HEK293T (cell line): ENCODE data around the gene SNCB.

Experiments used
- ARNT ChIP-seq: fragments of 450-650 bp; IDR thresholded peaks from 2 replicates; pipeline ENCODE4 v1.6.1; 2017; ENCODE audit warnings: mild to moderate bottlenecking
- BHLHE40 ChIP-seq: fragments of 450-650 bp; IDR thresholded peaks from 2 replicates; pipeline ENCODE4 v1.6.1; 2016; ENCODE audit warnings: mild to moderate bottlenecking, moderate library complexity, borderline replicate concordance
- ELF4 ChIP-seq: fragments of 450-650 bp; IDR thresholded peaks from 2 replicates; pipeline ENCODE4 v1.6.1; 2017; ENCODE audit warnings: antibody characterized with exemption
- FOXA1 ChIP-seq: fragments of 450-650 bp; IDR thresholded peaks from 2 replicates; pipeline ENCODE4 v1.6.1; 2016; ENCODE audit warnings: mild to moderate bottlenecking
- FOXK2 ChIP-seq: fragments of 450-650 bp; IDR thresholded peaks from 2 replicates; pipeline ENCODE4 v1.6.1; 2016; ENCODE audit warnings: mild to moderate bottlenecking
- FOXM1 ChIP-seq: fragments of 450-650 bp; IDR thresholded peaks from 2 replicates; pipeline ENCODE4 v1.6.1; 2017; ENCODE audit warnings: mild to moderate bottlenecking, borderline replicate concordance
- HDGF ChIP-seq: fragments of 450-650 bp; IDR thresholded peaks from 2 replicates; pipeline ENCODE4 v1.6.1; 2017; ENCODE audit warnings: antibody characterized with exemption, borderline replicate concordance
- L3MBTL2 ChIP-seq: fragments of 450-650 bp; conservative IDR thresholded peaks from 2 replicates; pipeline ENCODE4 v1.6.1; 2016; ENCODE audit warnings: mild to moderate bottlenecking
- LEF1 ChIP-seq: fragments of 450-650 bp; IDR thresholded peaks from 2 replicates; pipeline ENCODE4 v1.6.1; 2017; ENCODE audit warnings: mild to moderate bottlenecking, borderline replicate concordance
- PKNOX1 ChIP-seq: fragments of 450-650 bp; IDR thresholded peaks from 2 replicates; pipeline ENCODE4 v1.6.1; 2016
- SP1 ChIP-seq: fragments of 450-650 bp; IDR thresholded peaks from 2 replicates; pipeline ENCODE4 v1.6.1; 2017
- SUZ12 ChIP-seq: fragments of 450-650 bp; IDR thresholded peaks from 2 replicates; pipeline ENCODE4 v1.6.1; 2016; ENCODE audit warnings: mild to moderate bottlenecking
- TARDBP ChIP-seq: fragments of 450-650 bp; IDR thresholded peaks from 2 replicates; pipeline ENCODE4 v1.6.1; 2016
- ZNF384 ChIP-seq: fragments of 450-650 bp; IDR thresholded peaks from 2 replicates; pipeline ENCODE4 v1.6.1; 2016

DNA sequence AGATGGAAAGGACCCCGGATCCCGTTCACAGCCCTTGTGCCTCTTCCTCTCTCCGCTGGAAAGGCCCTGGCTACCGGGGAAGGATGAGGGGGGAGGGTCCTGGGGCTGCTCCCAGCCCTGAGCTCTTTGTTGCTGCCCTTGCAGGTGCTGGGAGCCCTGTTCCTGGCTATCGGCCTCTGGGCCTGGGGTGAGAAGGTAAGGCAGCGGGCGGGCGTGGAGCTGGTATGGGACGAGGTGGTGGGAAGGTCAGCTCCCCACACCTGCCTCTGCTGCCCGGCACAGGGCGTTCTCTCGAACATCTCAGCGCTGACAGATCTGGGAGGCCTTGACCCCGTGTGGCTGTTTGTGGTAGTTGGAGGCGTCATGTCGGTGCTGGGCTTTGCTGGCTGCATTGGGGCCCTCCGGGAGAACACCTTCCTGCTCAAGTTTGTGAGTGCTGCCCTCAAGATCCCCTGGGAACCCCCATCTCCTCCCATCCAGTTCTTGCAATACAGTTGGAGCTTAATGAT is 21.2 kb upstream of the SNCB start:
- no peak for TF ChIP-seq BHLHE40
- TF ChIP-seq LEF1, result no peak
- TF ChIP-seq SP1, result no peak
- no peak for TF ChIP-seq FOXM1
- no peak for TF ChIP-seq ELF4
- TF ChIP-seq ARNT, result no peak
- TF ChIP-seq TARDBP, result no peak
- no peak for TF ChIP-seq PKNOX1
- TF ChIP-seq ZNF384, result no peak
- TF ChIP-seq FOXK2, result no peak
- no peak for TF ChIP-seq HDGF
- no peak for TF ChIP-seq L3MBTL2
- TF ChIP-seq FOXA1, result no peak
- no peak for TF ChIP-seq SUZ12
